DND-41 (cell line): Measurements from ENCODE around the gene TBC1D22B.

Experiments
- ATAC-seq: fragments of 200-7000 bp; cut with Tn5 transposase; 3 replicates; pipeline ENCODE4 v1.9.1; 2021; ENCODE audit warnings: low read depth; ENCODE audit not compliant: insufficient read depth
- DNase-seq: peaks from one replicate; pipeline ENCODE4 v3.0.0-alpha.2; 2020
- H2AFZ ChIP-seq: 2 replicates; pipeline ENCODE4 v1.6.0; 2012; ENCODE audit warnings: low read depth, low read length
- H3K27ac ChIP-seq: 2 replicates; pipeline ENCODE4 v1.5.1; 2012; ENCODE audit warnings: low read length, inconsistent platforms
- H3K27me3 ChIP-seq: fragments of 200-600 bp; sonication (generic); 2 replicates; pipeline ENCODE4 v1.6.0; 2012; ENCODE audit warnings: low read length, mild to moderate bottlenecking, inconsistent platforms; ENCODE audit not compliant: insufficient read depth, poor library complexity
- H3K36me3 ChIP-seq: 2 replicates; pipeline ENCODE4 v1.5.1; 2012; ENCODE audit warnings: low read length, inconsistent platforms; ENCODE audit not compliant: insufficient read depth
- H3K4me1 ChIP-seq: 2 replicates; pipeline ENCODE4 v1.5.1; 2012; ENCODE audit warnings: mild to moderate bottlenecking, low read length; ENCODE audit not compliant: insufficient read depth
- H3K4me2 ChIP-seq: 2 replicates; pipeline ENCODE4 v1.6.0; 2012; ENCODE audit warnings: mild to moderate bottlenecking, moderate library complexity, low read length, inconsistent platforms; ENCODE audit not compliant: insufficient read depth
- H3K4me3 ChIP-seq, 2 experiments: fragments of 200-600 bp in 1 of 2; shearing (Covaris generic) in 1 of 2; 2 replicates each; pipeline ENCODE4 v1.5.1; 2012 to 2016; ENCODE audit warnings: inconsistent platforms in 2 of 2, low read length in 2 of 2, mild to moderate bottlenecking in 2 of 2, low read depth in 1 of 2, moderate library complexity in 1 of 2
- H3K79me2 ChIP-seq: 2 replicates; pipeline ENCODE4 v1.6.0; 2012; ENCODE audit warnings: low read length, inconsistent platforms; ENCODE audit not compliant: insufficient read depth
- H3K9ac ChIP-seq: 2 replicates; pipeline ENCODE4 v1.6.0; 2012; ENCODE audit warnings: low read depth, mild to moderate bottlenecking, inconsistent platforms, low read length, moderate library complexity
- H3K9me3 ChIP-seq: 2 replicates; pipeline ENCODE4 v1.5.1; 2012; ENCODE audit warnings: low read length, moderate library complexity, mild to moderate bottlenecking, inconsistent platforms; ENCODE audit not compliant: insufficient read depth, severe bottlenecking
- H4K20me1 ChIP-seq: 2 replicates; pipeline ENCODE4 v1.6.0; 2012; ENCODE audit warnings: low read length; ENCODE audit not compliant: insufficient read depth
- EZH2 ChIP-seq: IDR thresholded peaks from 3 replicates; pipeline ENCODE4 v1.6.1; 2012; ENCODE audit warnings: borderline replicate concordance, low read depth, mild to moderate bottlenecking, moderate library complexity, low read length, inconsistent platforms; ENCODE audit not compliant: severe bottlenecking
- TF ChIP-seq, protein P1 (sequence below): IDR thresholded peaks from 2 replicates; pipeline ENCODE4 v1.5.1; 2012; ENCODE audit warnings: borderline replicate concordance, low read length, moderate library complexity, mild to moderate bottlenecking; ENCODE audit not compliant: poor library complexity, severe bottlenecking; ENCODE audit errors: extremely low read depth

Gene TBC1D22B

DNA sequence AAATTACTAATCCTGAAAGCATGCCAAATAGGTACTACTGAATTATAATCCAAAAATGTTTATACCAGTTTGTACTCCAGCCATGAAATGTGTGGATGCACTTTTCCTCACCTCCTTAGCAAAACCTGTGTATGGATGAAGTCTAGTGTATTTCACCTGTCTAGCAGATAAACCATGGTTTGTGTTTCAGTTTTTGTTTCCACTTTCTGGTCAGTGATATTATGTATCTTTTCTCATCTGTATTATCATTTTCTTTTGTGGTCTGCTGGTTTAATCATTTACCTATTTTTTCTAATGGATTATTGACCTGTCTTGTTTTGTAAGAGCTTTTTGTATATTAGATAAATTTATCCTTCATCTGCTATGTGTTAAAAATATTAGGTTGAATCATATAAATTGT, 41.4 kb downstream of the TBC1D22B start:
- H3K4me3 ChIP-seq, result no peak overlapping the region
- H3K9ac ChIP-seq, result no peak overlapping the region
- no peak overlapping the region for H3K27ac ChIP-seq
- no peak overlapping the region for H3K4me2 ChIP-seq
- no peaks in the 10 kb centered on the region for H3K27me3 ChIP-seq
- ATAC-seq (no peak), DNase-seq (no peak)
- no peaks in the 10 kb centered on the region for H3K9me3 ChIP-seq
- peaks cover 30% of the 10 kb centered on the region for H3K4me1 ChIP-seq
- H2AFZ ChIP-seq, result no peak overlapping the region
- H3K79me2 ChIP-seq, result peaks cover 2% of the 10 kb centered on the region
- TF ChIP-seq, protein P1, sequence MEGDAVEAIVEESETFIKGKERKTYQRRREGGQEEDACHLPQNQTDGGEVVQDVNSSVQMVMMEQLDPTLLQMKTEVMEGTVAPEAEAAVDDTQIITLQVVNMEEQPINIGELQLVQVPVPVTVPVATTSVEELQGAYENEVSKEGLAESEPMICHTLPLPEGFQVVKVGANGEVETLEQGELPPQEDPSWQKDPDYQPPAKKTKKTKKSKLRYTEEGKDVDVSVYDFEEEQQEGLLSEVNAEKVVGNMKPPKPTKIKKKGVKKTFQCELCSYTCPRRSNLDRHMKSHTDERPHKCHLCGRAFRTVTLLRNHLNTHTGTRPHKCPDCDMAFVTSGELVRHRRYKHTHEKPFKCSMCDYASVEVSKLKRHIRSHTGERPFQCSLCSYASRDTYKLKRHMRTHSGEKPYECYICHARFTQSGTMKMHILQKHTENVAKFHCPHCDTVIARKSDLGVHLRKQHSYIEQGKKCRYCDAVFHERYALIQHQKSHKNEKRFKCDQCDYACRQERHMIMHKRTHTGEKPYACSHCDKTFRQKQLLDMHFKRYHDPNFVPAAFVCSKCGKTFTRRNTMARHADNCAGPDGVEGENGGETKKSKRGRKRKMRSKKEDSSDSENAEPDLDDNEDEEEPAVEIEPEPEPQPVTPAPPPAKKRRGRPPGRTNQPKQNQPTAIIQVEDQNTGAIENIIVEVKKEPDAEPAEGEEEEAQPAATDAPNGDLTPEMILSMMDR, result no peak
- no peak for TF ChIP-seq EZH2
- H3K36me3 ChIP-seq, result peaks cover 81% of the 10 kb centered on the region
- H4K20me1 ChIP-seq, result no peaks in the 10 kb centered on the region

DNA sequence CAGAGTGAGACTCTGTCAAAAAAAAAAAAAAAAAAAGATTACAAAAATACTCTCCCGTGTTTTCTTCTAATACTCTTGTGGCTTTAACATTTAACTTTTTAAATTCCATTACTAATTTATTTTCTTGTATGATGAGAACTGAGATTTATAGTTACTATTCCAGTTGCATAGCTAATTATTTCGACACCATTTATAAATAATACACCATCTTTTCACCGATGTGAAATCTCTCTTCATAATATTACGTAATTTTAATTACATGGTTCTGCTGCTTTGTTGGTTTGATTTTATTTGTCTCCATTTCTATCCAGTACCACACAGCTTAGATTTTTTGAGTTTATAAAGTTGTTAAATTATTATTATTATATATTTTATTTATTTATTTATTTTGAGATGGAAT, 42.4 kb downstream of the TBC1D22B start:
- peaks cover 81% of the 10 kb centered on the region for H3K36me3 ChIP-seq
- no peak for TF ChIP-seq EZH2

DNA sequence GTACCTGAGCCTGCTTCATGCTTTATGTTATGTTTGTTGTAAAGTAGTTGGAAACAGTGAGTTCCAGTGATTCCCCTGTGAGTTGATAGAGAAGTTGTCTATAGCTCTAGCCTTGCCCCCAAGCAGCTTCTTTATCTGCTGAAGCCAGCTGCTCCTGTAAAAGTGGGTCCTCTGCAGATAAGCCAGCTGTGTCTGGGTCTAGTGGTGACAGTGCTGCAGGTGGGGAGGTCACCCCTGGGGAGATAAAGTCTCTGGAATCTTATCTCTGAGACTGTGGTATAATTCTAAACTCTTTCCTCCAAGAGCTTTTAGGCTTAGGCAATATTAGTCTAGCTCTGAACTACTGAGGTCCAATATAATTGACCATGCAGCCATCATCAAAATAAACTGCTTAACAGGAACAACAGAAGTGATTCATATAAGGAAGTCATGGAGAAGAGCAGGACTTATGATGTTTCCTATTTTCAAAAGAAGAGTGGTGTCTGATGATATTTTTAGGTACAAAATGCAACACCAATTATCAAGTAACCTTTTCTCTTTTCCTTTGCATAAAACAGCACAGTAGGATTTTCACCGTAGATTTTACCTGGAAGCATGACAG, 44.6 kb downstream of the TBC1D22B start:
- no peak overlapping the region for H3K9ac ChIP-seq
- no peaks in the 10 kb centered on the region; the same call in 1 of the 2 replicates for H3K79me2 ChIP-seq
- H3K9me3 ChIP-seq, result no peaks in the 10 kb centered on the region
- no peak overlapping the region for H3K4me2 ChIP-seq
- H3K27ac ChIP-seq, result peak overlapping the region; percentile 56
- no peaks in the 10 kb centered on the region for H4K20me1 ChIP-seq
- H3K4me1 ChIP-seq, result peaks cover 30% of the 10 kb centered on the region
- peaks cover 80% of the 10 kb centered on the region for H3K36me3 ChIP-seq
- no peak overlapping the region for H3K4me3 ChIP-seq
- no peaks in the 10 kb centered on the region for H3K27me3 ChIP-seq
- H2AFZ ChIP-seq, result no peak overlapping the region
- peak; percentile 76 for ATAC-seq
- no peak for TF ChIP-seq EZH2
- TF ChIP-seq, protein P1, result no peak
- peak; percentile 38 for DNase-seq

More for the DNA sequence above, 42.4 kb downstream of the TBC1D22B start:
- H3K4me1 ChIP-seq, result peaks cover 30% of the 10 kb centered on the region
- H2AFZ ChIP-seq, result no peak overlapping the region
- peaks cover 2% of the 10 kb centered on the region for H3K79me2 ChIP-seq
- no peak overlapping the region for H3K4me2 ChIP-seq
- H3K4me3 ChIP-seq, result no peak overlapping the region
- no peak for DNase-seq
- H3K9ac ChIP-seq, result no peak overlapping the region
- no peaks in the 10 kb centered on the region for H3K9me3 ChIP-seq
- no peak for ATAC-seq
- H3K27ac ChIP-seq, result no peak overlapping the region
- H3K27me3 ChIP-seq, result no peaks in the 10 kb centered on the region
- no peaks in the 10 kb centered on the region for H4K20me1 ChIP-seq

DNA sequence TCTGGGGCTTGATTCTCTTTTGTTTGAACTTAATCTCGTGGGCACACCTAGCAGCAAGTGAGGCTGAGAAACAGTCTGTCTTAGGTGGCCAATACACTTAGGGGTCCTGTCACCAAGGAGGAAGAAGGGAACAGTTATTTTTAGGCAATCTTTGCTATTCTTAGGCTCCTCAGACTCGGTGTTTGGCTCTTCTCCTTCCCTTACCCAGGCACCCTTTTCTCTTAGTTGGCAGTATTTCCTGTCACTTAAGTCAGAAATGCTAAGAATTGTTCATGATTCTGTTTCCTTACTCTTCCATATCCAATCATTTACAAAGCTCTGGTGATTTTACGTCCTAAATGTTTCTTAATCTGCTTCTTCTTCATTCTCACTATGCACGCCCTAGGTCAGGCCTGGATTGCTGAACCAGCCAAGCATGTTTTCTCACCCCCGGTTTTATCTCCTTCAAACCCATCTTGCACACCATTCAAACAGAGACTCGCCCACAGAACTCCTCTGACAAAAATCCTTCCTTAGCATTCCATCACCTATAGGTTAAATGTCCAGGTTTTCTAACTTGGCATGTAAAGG, 45.6 kb downstream of the TBC1D22B start:
- no peaks in the 10 kb centered on the region; the same call in 1 of the 2 replicates for H3K79me2 ChIP-seq
- no peak for DNase-seq
- H3K4me2 ChIP-seq, result no peak overlapping the region
- H4K20me1 ChIP-seq, result no peaks in the 10 kb centered on the region
- no peak overlapping the region for H2AFZ ChIP-seq
- peak overlapping the region; percentile 56 for H3K27ac ChIP-seq
- peaks cover 30% of the 10 kb centered on the region for H3K4me1 ChIP-seq
- TF ChIP-seq EZH2, result no peak
- TF ChIP-seq, protein P1, result no peak
- H3K9me3 ChIP-seq, result no peaks in the 10 kb centered on the region
- H3K27me3 ChIP-seq, result no peaks in the 10 kb centered on the region
- H3K36me3 ChIP-seq, result peaks cover 77% of the 10 kb centered on the region
- no peak overlapping the region for H3K9ac ChIP-seq
- H3K4me3 ChIP-seq, result no peak overlapping the region
- ATAC-seq, result no peak
